ENCODE results near the gene PNISR.

Gene PNISR

GRCh38 chr6:99432877-99433276, 7.8 kb upstream of the PNISR start:
- TF ChIP-seq TEAD4 (IDR thresholded peaks at IDR 0.05) (0 out of 2 replicates have a peak, but pooled peaks have one; percentile 42), CREB1 (IDR thresholded peaks at IDR 0.05; ENCODE audit: low read depth) (no peak), MAX (IDR thresholded peaks at IDR 0.05) (no peak), TCF12 (IDR thresholded peaks at IDR 0.05; ENCODE audit: low read depth) (no peak), CEBPB (IDR thresholded peaks at IDR 0.05) (no peak), YY1 (IDR thresholded peaks at IDR 0.05; ENCODE audit: low read depth) (no peak)

GRCh38 chr6:99431901-99432300, 6.8 kb upstream of the PNISR start:
- TF ChIP-seq EP300 (IDR thresholded peaks at IDR 0.05; ENCODE audit: borderline replicate concordance) (no peak), EGR1 (IDR thresholded peaks at IDR 0.05) (no peak), TAF1 (IDR thresholded peaks at IDR 0.05; ENCODE audit: low read depth) (no peak), NFIC (IDR thresholded peaks at IDR 0.05) (no peak), CEBPB (IDR thresholded peaks at IDR 0.05) (no peak), YY1 (IDR thresholded peaks at IDR 0.05; ENCODE audit: low read depth) (no peak), TEAD4 (IDR thresholded peaks at IDR 0.05) (no peak), MAX (IDR thresholded peaks at IDR 0.05) (no peak)

GRCh38 chr6:99427988-99428387, 2.9 kb upstream of the PNISR start:
- no peak for TF ChIP-seq TAF1 (IDR thresholded peaks at IDR 0.05; ENCODE audit: low read depth)

GRCh38 chr6:99426451-99426757, 1.3 kb upstream of the PNISR start:
- TF ChIP-seq TCF12 (IDR thresholded peaks at IDR 0.05; ENCODE audit: low read depth) (no peak), CEBPB (IDR thresholded peaks at IDR 0.05) (no peak), EP300 (IDR thresholded peaks at IDR 0.05; ENCODE audit: borderline replicate concordance) (no peak), YY1 (IDR thresholded peaks at IDR 0.05; ENCODE audit: low read depth) (no peak), ZBTB7A (IDR thresholded peaks at IDR 0.05; ENCODE audit: low read depth) (no peak), CREB1 (IDR thresholded peaks at IDR 0.05; ENCODE audit: low read depth) (no peak), TEAD4 (IDR thresholded peaks at IDR 0.05) (no peak), RAD21 (IDR thresholded peaks at IDR 0.05; ENCODE audit: low read depth) (no peak), REST (IDR thresholded peaks at IDR 0.05; ENCODE audit: low read depth) (no peak)

- TF ChIP-seq EGR1 (IDR thresholded peaks at IDR 0.05) (no peak), YY1 (IDR thresholded peaks at IDR 0.05; ENCODE audit: low read depth) (peak; percentile 82), RAD21 (IDR thresholded peaks at IDR 0.05; ENCODE audit: low read depth) (peak; percentile 32; the same call in 1 of the 2 replicates), USF1 (IDR thresholded peaks at IDR 0.05) (no peak), MAX (IDR thresholded peaks at IDR 0.05) (0 out of 2 replicates have a peak, but pooled peaks have one; percentile 26)
These were observed 741 bp upstream of the PNISR start for GRCh38 chr6:99425647-99426450.

GRCh38 chr6:99424022-99424421, 1.1 kb downstream of the PNISR start:
- TF ChIP-seq TEAD4 (IDR thresholded peaks at IDR 0.05), result no peak
- no peak for TF ChIP-seq EGR1 (IDR thresholded peaks at IDR 0.05)
- no peak for TF ChIP-seq CEBPB (IDR thresholded peaks at IDR 0.05)
- TF ChIP-seq MAX (IDR thresholded peaks at IDR 0.05), result no peak
- no peak for TF ChIP-seq NFIC (IDR thresholded peaks at IDR 0.05)

GRCh38 chr6:99422912-99423311, 2.2 kb downstream of the PNISR start:
- TF ChIP-seq CEBPB (IDR thresholded peaks at IDR 0.05), result no peak
- TF ChIP-seq TAF1 (IDR thresholded peaks at IDR 0.05; ENCODE audit: low read depth), result no peak
- TF ChIP-seq EP300 (IDR thresholded peaks at IDR 0.05; ENCODE audit: borderline replicate concordance), result no peak
- TF ChIP-seq TEAD4 (IDR thresholded peaks at IDR 0.05), result no peak
- no peak for TF ChIP-seq MAX (IDR thresholded peaks at IDR 0.05)
- TF ChIP-seq REST (IDR thresholded peaks at IDR 0.05; ENCODE audit: low read depth), result no peak
- no peak for TF ChIP-seq YY1 (IDR thresholded peaks at IDR 0.05; ENCODE audit: low read depth)
- TF ChIP-seq NFIC (IDR thresholded peaks at IDR 0.05), result no peak
- no peak for TF ChIP-seq ZBTB7A (IDR thresholded peaks at IDR 0.05; ENCODE audit: low read depth)
- no peak for TF ChIP-seq TCF12 (IDR thresholded peaks at IDR 0.05; ENCODE audit: low read depth)
- TF ChIP-seq CREB1 (IDR thresholded peaks at IDR 0.05; ENCODE audit: low read depth), result no peak
- no peak for TF ChIP-seq FOXM1 (IDR thresholded peaks at IDR 0.05; ENCODE audit: borderline replicate concordance, low read depth)
- no peak for TF ChIP-seq EGR1 (IDR thresholded peaks at IDR 0.05)
- TF ChIP-seq USF1 (IDR thresholded peaks at IDR 0.05), result no peak
- TF ChIP-seq RAD21 (IDR thresholded peaks at IDR 0.05; ENCODE audit: low read depth), result no peak

All from Ishikawa (cell line).